Neural cell (in vitro differentiated cells): Measurements from ENCODE around the gene SLC37A3. TPM values are rescaled to one million over a fixed set of nuclear protein-coding genes. Genes with fewer than 3 reads are reported as not detected.

Experiments used
- H2AFZ ChIP-seq: fragments of 200-600, 300-800 bp; sonication (generic), shearing (Covaris generic); 2 replicates; pipeline ENCODE4 v1.6.0; 2014; ENCODE audit warnings: low read depth, mild to moderate bottlenecking, antibody characterized with exemption, low read length, moderate library complexity
- H3F3A ChIP-seq: fragments of 200-600 bp; shearing (Covaris generic); 2 replicates; pipeline ENCODE4 v1.6.1; 2016; ENCODE audit warnings: mild to moderate bottlenecking, moderate library complexity, mixed read lengths, antibody characterized with exemption, low read length; ENCODE audit not compliant: insufficient read depth, poor library complexity, severe bottlenecking
- H3K27ac ChIP-seq: fragments of 200-600, 300-800 bp; sonication (generic), shearing (Covaris generic); 2 replicates; pipeline ENCODE4 v1.5.1; 2014; ENCODE audit warnings: mild to moderate bottlenecking, low read length, moderate library complexity
- H3K27me3 ChIP-seq: fragments of 300-800, 200-600 bp; sonication (generic), shearing (Covaris generic); 2 replicates; pipeline ENCODE4 v1.6.0; 2014; ENCODE audit warnings: mild to moderate bottlenecking, low read depth, low read length, moderate library complexity; ENCODE audit not compliant: insufficient read depth
- H3K36me3 ChIP-seq: fragments of 300-800, 200-600 bp; sonication (generic), shearing (Covaris generic); 2 replicates; pipeline ENCODE4 v1.5.1; 2014; ENCODE audit warnings: mild to moderate bottlenecking, antibody characterized with exemption, low read length, moderate library complexity; ENCODE audit not compliant: insufficient read depth
- H3K4me2 ChIP-seq: fragments of 300-800, 200-600 bp; sonication (generic), shearing (Covaris generic); 2 replicates; pipeline ENCODE4 v1.6.0; 2014; ENCODE audit warnings: mild to moderate bottlenecking, low read length
- H3K4me3 ChIP-seq: fragments of 300-800, 200-600 bp; sonication (generic), shearing (Covaris generic); 2 replicates; pipeline ENCODE4 v1.5.1; 2014; ENCODE audit warnings: mild to moderate bottlenecking, low read length, moderate library complexity
- H3K79me2 ChIP-seq: fragments of 200-600 bp; shearing (Covaris generic); replicated peaks from 2 replicates; pipeline ENCODE4 v1.6.0; 2014; ENCODE audit warnings: mild to moderate bottlenecking, low read length, moderate library complexity; ENCODE audit not compliant: insufficient read depth
- H3K9ac ChIP-seq: fragments of 300-800, 200-600 bp; sonication (generic), shearing (Covaris generic); 2 replicates; pipeline ENCODE4 v1.6.1; 2016; ENCODE audit warnings: mild to moderate bottlenecking, low read length, mixed read lengths
- H3K9me2 ChIP-seq: fragments of 200-600 bp; shearing (Covaris generic); 2 replicates; pipeline ENCODE4 v1.6.1; 2016; ENCODE audit warnings: mild to moderate bottlenecking, low read length, mixed read lengths; ENCODE audit not compliant: insufficient read depth
- H3K9me3 ChIP-seq: fragments of 200-600, 300-800 bp; sonication (generic), shearing (Covaris generic); 2 replicates; pipeline ENCODE4 v1.6.1; 2016; ENCODE audit warnings: mild to moderate bottlenecking, mixed run types, low read length, moderate library complexity, mixed read lengths
- H4K20me1 ChIP-seq: fragments of 200-600 bp; shearing (Covaris generic); 2 replicates; pipeline ENCODE4 v1.6.1; 2016; ENCODE audit warnings: mild to moderate bottlenecking, mixed run types; ENCODE audit not compliant: insufficient read depth
- EZH2 ChIP-seq: fragments of 200-600, 300-800 bp; shearing (Covaris generic), sonication (generic); IDR thresholded peaks from 2 replicates; pipeline ENCODE4 v1.6.1; 2014; ENCODE audit warnings: antibody characterized with exemption, low read length, borderline replicate concordance, mild to moderate bottlenecking; ENCODE audit not compliant: insufficient read depth, poor library complexity, severe bottlenecking
- MXI1 ChIP-seq: fragments of 450-650 bp; conservative IDR thresholded peaks from 2 replicates; pipeline ENCODE4 v1.6.1; 2014; ENCODE audit warnings: antibody characterized with exemption, mild to moderate bottlenecking; ENCODE audit not compliant: poor library complexity, severe bottlenecking
- POLR2AphosphoS5 ChIP-seq: IDR thresholded peaks from 2 replicates; pipeline ENCODE4 v1.6.1; 2012
- RAD21 ChIP-seq: fragments of 450-650 bp; conservative IDR thresholded peaks from 2 replicates; pipeline ENCODE4 v1.6.1; 2014; ENCODE audit warnings: antibody characterized with exemption, mild to moderate bottlenecking, moderate library complexity
- SMC3 ChIP-seq: fragments of 450-650 bp; conservative IDR thresholded peaks from 2 replicates; pipeline ENCODE4 v1.6.1; 2014; ENCODE audit warnings: antibody characterized with exemption, mild to moderate bottlenecking, moderate library complexity; ENCODE audit not compliant: poor library complexity
- TAF1 ChIP-seq: IDR thresholded peaks from 2 replicates; pipeline ENCODE4 v1.6.1; 2012; ENCODE audit warnings: low read depth
- polyA minus RNA-seq: library from RNA; depleted of rRNA, polyadenylated mRNA; stranded (reverse); fragments of >200 nt; gene quantifications from 2 replicates; pipeline ENCODE4 v1.2.3, GENCODE V29; 2014
- polyA plus RNA-seq: library from polyadenylated mRNA; depleted of rRNA; stranded (reverse); fragments of >200 nt; gene quantifications from 2 replicates; pipeline ENCODE4 v1.2.3, GENCODE V29; 2014
- TF ChIP-seq, protein P1 (sequence below): IDR thresholded peaks from 2 replicates; pipeline ENCODE4 v1.6.1; 2012; ENCODE audit warnings: borderline replicate concordance
- TF ChIP-seq, protein P2 (sequence below): fragments of 450-650 bp; IDR thresholded peaks from 2 replicates; pipeline ENCODE4 v1.5.1; 2014; ENCODE audit warnings: antibody characterized with exemption, mild to moderate bottlenecking, moderate library complexity; ENCODE audit not compliant: poor library complexity, severe bottlenecking

SLC37A3 gene, protein sequence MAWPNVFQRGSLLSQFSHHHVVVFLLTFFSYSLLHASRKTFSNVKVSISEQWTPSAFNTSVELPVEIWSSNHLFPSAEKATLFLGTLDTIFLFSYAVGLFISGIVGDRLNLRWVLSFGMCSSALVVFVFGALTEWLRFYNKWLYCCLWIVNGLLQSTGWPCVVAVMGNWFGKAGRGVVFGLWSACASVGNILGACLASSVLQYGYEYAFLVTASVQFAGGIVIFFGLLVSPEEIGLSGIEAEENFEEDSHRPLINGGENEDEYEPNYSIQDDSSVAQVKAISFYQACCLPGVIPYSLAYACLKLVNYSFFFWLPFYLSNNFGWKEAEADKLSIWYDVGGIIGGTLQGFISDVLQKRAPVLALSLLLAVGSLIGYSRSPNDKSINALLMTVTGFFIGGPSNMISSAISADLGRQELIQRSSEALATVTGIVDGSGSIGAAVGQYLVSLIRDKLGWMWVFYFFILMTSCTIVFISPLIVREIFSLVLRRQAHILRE
- polyA plus RNA-seq = 176 and 181 TPM in 2 replicates
- polyA minus RNA-seq = 149 and 170 TPM in 2 replicates

DNA sequence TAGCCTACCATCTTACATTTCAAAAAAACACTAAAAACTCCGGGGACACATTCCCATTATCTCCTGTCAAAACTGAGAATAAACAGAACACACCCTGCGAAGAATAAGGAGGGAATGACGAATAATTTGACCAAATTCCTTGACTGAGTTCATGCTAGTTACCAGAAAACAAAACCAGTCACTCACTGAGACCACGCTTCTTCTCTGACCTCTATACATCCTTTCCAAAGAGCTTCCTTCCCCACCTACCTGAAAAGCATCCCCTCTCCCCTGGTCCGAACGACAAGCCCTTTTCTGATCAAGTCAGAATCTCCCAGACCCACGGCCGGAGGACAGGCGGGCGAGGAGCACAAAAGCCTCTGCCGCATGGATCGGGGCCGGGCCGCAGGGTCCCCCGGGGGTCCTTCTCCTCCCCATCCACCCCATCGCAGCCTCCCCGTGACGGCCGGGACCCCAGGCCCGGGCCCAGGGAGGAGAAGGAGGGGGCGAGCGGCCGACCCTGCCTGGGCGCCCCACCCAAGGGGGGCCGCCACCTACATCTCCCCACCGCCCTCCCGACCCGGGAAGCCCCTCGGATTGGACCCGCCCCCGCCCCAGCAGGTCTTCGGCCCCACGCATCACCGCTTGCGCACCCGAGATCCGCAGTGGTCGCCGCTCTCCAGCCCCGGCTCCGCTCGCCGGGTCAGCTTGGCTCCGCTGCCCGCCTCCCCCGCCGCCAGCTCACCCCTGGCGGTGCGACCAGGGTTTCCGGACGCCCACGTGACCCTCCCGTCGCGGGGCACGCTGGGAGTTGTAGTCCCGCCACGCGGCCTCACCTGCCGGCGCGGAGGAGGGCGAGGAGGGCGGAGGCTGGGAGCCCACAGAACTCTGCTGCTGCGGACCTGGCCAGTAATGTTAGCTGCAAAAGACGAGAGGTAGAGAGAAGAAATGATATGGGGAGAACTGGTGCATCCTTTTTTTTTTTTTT, at the start of gene SLC37A3:
Gene SLC37A3 (minus strand): TSS at position 747 of the 967 bp plus-strand sequence. CDS start 16,004 bp downstream, outside the sequence.
- H3K27ac ChIP-seq = peak within 1 kb of the TSS; percentile 47

DNA sequence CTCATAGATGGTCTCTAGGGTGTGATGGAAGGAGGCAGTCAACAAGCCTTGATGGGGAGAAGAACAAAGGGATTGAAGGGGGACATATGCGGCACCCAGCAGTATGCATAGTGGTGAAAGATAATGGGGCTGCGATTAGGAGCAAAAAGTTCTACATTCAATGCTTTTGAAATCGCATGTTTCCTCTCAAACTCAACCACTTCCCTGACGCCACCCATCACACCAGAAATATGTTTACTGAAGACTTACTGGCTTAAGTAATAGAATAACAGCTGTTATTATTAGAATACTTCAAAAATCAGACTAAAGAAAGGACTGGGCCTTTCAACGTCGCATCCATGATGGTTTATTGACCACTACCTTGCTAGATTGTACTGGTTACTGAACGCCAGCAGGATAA, 49.5 kb upstream of the SLC37A3 start:
- Histone ChIP-seq H3K4me2 (no peak overlapping the region), H3K4me3 (no peak overlapping the region), H3K9me3 (no peaks in the 10 kb centered on the region), H4K20me1 (no peaks in the 10 kb centered on the region), H3K9me2 (no peaks in the 10 kb centered on the region), H3K79me2 (no peaks in the 10 kb centered on the region), H2AFZ (no peak overlapping the region), H3K36me3 (no peaks in the 10 kb centered on the region), H3F3A (no peaks in the 10 kb centered on the region), H3K27me3 (no peaks in the 10 kb centered on the region), H3K9ac (no peak overlapping the region), H3K27ac (no peak overlapping the region)
- TF ChIP-seq, protein P1, sequence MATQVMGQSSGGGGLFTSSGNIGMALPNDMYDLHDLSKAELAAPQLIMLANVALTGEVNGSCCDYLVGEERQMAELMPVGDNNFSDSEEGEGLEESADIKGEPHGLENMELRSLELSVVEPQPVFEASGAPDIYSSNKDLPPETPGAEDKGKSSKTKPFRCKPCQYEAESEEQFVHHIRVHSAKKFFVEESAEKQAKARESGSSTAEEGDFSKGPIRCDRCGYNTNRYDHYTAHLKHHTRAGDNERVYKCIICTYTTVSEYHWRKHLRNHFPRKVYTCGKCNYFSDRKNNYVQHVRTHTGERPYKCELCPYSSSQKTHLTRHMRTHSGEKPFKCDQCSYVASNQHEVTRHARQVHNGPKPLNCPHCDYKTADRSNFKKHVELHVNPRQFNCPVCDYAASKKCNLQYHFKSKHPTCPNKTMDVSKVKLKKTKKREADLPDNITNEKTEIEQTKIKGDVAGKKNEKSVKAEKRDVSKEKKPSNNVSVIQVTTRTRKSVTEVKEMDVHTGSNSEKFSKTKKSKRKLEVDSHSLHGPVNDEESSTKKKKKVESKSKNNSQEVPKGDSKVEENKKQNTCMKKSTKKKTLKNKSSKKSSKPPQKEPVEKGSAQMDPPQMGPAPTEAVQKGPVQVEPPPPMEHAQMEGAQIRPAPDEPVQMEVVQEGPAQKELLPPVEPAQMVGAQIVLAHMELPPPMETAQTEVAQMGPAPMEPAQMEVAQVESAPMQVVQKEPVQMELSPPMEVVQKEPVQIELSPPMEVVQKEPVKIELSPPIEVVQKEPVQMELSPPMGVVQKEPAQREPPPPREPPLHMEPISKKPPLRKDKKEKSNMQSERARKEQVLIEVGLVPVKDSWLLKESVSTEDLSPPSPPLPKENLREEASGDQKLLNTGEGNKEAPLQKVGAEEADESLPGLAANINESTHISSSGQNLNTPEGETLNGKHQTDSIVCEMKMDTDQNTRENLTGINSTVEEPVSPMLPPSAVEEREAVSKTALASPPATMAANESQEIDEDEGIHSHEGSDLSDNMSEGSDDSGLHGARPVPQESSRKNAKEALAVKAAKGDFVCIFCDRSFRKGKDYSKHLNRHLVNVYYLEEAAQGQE = no peak
- TF ChIP-seq POLR2AphosphoS5 (no peak), SMC3 (no peak), MXI1 (no peak), TAF1 (no peak), RAD21 (no peak)
- TF ChIP-seq, protein P2, sequence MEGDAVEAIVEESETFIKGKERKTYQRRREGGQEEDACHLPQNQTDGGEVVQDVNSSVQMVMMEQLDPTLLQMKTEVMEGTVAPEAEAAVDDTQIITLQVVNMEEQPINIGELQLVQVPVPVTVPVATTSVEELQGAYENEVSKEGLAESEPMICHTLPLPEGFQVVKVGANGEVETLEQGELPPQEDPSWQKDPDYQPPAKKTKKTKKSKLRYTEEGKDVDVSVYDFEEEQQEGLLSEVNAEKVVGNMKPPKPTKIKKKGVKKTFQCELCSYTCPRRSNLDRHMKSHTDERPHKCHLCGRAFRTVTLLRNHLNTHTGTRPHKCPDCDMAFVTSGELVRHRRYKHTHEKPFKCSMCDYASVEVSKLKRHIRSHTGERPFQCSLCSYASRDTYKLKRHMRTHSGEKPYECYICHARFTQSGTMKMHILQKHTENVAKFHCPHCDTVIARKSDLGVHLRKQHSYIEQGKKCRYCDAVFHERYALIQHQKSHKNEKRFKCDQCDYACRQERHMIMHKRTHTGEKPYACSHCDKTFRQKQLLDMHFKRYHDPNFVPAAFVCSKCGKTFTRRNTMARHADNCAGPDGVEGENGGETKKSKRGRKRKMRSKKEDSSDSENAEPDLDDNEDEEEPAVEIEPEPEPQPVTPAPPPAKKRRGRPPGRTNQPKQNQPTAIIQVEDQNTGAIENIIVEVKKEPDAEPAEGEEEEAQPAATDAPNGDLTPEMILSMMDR = no peak

More for the DNA sequence above, at the start of gene SLC37A3:
- Histone ChIP-seq H3K27me3 (no peaks in the 10 kb centered on the region), H3K36me3 (no peaks in the 10 kb centered on the region), H3K9me2 (no peaks in the 10 kb centered on the region), H3F3A (no peaks in the 10 kb centered on the region), H2AFZ (peak within 1 kb of the TSS; percentile 78), H3K79me2 (peaks cover 34% of the 10 kb centered on the region), H3K4me3 (peak within 1 kb of the TSS; percentile 91), H3K9ac (peak within 1 kb of the TSS; percentile 81), H4K20me1 (no peaks in the 10 kb centered on the region), H3K4me2 (peak within 1 kb of the TSS; percentile 61), H3K9me3 (no peaks in the 10 kb centered on the region)
- TF ChIP-seq SMC3 (peak; percentile 16), EZH2 (no peak), POLR2AphosphoS5 (peak; percentile 85), MXI1 (peak; percentile 73)
- TF ChIP-seq, protein P1 = no peak
- TF ChIP-seq, protein P2 = peak; percentile 41
